ENCODE measurements around the gene SLC25A19. TPM values are rescaled to one million over a fixed set of nuclear protein-coding genes. Genes with fewer than 3 reads are reported as not detected.
A peak's percentile ranks its signal among the peaks of the same experiment; 100 is the strongest.

The SLC25A19 gene
- total RNA-seq, 1 donor from 2014 or later: 2.9 TPM

DNA sequence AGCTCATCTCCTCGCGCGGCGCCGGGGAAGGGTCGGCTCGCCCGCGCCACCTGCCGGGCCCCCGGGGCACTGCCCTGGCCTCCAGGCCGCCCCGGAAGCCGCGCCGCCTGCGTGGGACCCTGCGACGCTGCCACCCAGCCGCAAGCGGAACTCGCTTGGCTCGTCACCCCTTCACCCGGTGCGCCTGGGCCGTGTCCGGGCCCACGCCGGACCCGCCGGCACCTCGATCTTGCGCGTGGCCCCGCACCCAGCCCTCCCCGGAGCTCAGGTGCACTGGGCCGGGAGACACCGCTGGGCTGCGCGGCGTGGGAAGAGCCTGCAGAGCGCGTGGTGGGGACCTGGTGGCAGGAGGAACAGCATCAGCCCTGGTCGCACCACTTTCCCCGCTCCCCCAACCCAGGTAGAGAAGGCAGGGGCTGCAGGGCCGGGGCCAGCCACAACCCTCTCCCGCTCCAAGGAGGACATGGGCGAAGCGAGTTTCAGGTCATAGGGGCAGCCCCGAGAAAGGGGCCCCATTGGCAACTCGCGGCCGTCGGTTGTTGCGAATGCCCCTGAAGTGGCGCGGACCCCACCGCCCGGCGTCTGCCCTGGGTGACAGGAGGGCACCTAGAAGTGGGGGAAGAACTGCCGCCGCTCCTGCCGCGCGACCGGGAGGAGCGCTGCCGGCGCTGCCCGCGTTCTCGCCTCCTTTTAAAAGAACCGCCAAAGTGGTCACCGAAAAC, 17.8 kb downstream of the SLC25A19 start:
- TF ChIP-seq, protein P1, sequence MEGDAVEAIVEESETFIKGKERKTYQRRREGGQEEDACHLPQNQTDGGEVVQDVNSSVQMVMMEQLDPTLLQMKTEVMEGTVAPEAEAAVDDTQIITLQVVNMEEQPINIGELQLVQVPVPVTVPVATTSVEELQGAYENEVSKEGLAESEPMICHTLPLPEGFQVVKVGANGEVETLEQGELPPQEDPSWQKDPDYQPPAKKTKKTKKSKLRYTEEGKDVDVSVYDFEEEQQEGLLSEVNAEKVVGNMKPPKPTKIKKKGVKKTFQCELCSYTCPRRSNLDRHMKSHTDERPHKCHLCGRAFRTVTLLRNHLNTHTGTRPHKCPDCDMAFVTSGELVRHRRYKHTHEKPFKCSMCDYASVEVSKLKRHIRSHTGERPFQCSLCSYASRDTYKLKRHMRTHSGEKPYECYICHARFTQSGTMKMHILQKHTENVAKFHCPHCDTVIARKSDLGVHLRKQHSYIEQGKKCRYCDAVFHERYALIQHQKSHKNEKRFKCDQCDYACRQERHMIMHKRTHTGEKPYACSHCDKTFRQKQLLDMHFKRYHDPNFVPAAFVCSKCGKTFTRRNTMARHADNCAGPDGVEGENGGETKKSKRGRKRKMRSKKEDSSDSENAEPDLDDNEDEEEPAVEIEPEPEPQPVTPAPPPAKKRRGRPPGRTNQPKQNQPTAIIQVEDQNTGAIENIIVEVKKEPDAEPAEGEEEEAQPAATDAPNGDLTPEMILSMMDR (IDR thresholded peaks at IDR 0.05; ENCODE audit: unreplicated experiment): peak; percentile 76
- H3K4me1 Mint-ChIP-seq (ENCODE audit: unreplicated experiment): peaks cover 42% of the 10 kb centered on the region
- peak; percentile 75 for DNase-seq (ENCODE audit: low spot score)
- no peak overlapping the region for H3K27ac Mint-ChIP-seq (ENCODE audit: unreplicated experiment)
- peaks cover 4% of the 10 kb centered on the region for H3K36me3 Mint-ChIP-seq (ENCODE audit: low read depth, unreplicated experiment)
- H3K4me3 Mint-ChIP-seq (ENCODE audit: unreplicated experiment): peak overlapping the region; percentile 77
- no peaks in the 10 kb centered on the region for H3K27me3 Mint-ChIP-seq (ENCODE audit: unreplicated experiment)
- H3K9me3 Mint-ChIP-seq (ENCODE audit: unreplicated experiment): no peaks in the 10 kb centered on the region

DNA sequence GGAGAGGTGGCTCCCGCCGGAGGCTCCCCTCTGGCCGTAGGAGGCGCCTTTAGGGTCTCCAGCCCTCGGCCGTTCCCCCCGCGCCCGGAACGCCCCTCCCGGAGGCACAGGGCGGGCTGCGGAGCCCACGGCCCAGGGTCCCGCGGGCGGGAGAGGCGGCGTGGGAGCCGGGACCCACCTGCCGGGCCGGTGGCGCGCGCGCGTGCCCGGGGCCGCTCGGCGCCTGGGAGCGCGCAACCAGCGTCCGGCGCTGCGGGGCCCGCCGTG, 18.3 kb downstream of the SLC25A19 start, which contains the start of gene MIF4GD:
TSS of gene MIF4GD (minus strand) at position 266 of the 267 bp plus-strand sequence. CDS start 1,036 bp downstream, outside the sequence.
- Mint-ChIP-seq H3K27me3 (ENCODE audit: unreplicated experiment) (no peaks in the 10 kb centered on the region), H3K27ac (ENCODE audit: unreplicated experiment) (no peak within 1 kb of the TSS), H3K4me3 (ENCODE audit: unreplicated experiment) (peak within 1 kb of the TSS; percentile 89), H3K4me1 (ENCODE audit: unreplicated experiment) (peaks cover 47% of the 10 kb centered on the region), H3K9me3 (ENCODE audit: unreplicated experiment) (no peaks in the 10 kb centered on the region), H3K36me3 (ENCODE audit: low read depth, unreplicated experiment) (peaks cover 8% of the 10 kb centered on the region)
- TF ChIP-seq, protein P1 (IDR thresholded peaks at IDR 0.05; ENCODE audit: unreplicated experiment): no peak
- DNase-seq (ENCODE audit: low spot score): no peak

DNA sequence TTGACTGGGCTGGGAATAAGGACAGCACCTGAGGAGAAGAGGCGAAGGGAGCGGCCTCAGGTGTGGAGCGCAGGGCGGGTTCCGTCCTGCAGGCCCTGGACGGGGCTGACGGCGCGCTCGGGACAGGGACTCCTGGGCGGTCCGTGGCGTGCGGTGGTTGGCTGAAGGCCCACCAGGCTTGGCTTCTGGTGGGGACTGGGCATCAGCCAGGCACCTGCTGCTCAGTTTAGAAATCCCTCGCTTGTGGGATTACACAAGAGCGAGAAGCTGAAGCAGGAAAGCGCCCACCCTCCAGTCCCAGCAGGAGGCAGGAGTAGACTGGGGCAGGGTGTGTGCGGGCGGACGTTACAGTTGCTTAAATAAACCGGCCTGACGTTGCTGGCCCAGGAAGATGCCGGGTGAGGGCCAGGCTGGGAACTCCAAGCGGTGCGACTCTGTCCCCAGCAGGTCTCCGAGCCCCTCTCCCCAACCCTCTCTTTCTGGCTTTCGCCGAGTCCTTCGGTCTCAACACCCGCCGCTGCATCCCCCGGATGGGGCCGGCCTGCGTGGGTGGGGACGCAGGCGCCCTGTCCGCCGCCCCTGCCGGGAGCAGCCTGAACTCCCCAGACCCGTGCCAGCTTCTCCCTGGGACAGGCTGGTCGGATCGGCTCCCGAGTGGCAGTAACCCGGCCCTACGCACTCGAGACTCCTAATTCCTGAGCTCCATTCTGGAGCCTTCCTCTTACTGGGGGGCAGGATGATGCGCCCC, 18.8 kb downstream of the SLC25A19 start:
- DNase-seq (ENCODE audit: low spot score): peak; percentile 62
- Mint-ChIP-seq H3K4me1 (ENCODE audit: unreplicated experiment) (peaks cover 51% of the 10 kb centered on the region), H3K27me3 (ENCODE audit: unreplicated experiment) (no peaks in the 10 kb centered on the region), H3K36me3 (ENCODE audit: low read depth, unreplicated experiment) (peaks cover 8% of the 10 kb centered on the region), H3K27ac (ENCODE audit: unreplicated experiment) (no peak overlapping the region), H3K9me3 (ENCODE audit: unreplicated experiment) (no peaks in the 10 kb centered on the region), H3K4me3 (ENCODE audit: unreplicated experiment) (peak overlapping the region; percentile 89)
- TF ChIP-seq, protein P1 (IDR thresholded peaks at IDR 0.05; ENCODE audit: unreplicated experiment): no peak

DNA sequence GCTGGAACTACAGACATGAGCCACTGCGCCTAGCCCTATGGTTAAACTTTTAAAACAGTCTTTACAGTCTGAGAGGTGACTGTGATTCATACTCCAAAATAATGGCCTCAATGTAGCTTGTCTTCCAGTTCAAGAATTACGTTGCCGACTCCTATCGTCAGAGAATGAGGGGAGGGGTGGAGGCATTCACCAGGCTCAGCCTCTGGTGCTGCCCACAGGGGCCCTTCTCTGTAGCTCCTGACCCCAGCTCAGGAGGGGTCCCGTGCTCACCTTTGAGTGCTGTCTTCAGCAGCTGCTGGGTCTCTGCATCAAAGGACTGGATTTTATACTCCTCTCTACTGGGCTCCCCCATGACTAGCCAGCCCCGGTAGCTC, 19.4 kb downstream of the SLC25A19 start:
- DNase-seq (ENCODE audit: low spot score): no peak
- Mint-ChIP-seq H3K36me3 (ENCODE audit: low read depth, unreplicated experiment) (peaks cover 8% of the 10 kb centered on the region), H3K27ac (ENCODE audit: unreplicated experiment) (no peak overlapping the region), H3K4me1 (ENCODE audit: unreplicated experiment) (peaks cover 53% of the 10 kb centered on the region), H3K9me3 (ENCODE audit: unreplicated experiment) (no peaks in the 10 kb centered on the region), H3K4me3 (ENCODE audit: unreplicated experiment) (peak overlapping the region; percentile 89), H3K27me3 (ENCODE audit: unreplicated experiment) (no peaks in the 10 kb centered on the region)
- TF ChIP-seq, protein P1 (IDR thresholded peaks at IDR 0.05; ENCODE audit: unreplicated experiment): no peak

All from endothelial cell (in vitro differentiated cells).